NCI-H82 (cell line): Measurements from ENCODE around the gene RNF141.

Experiments used
- DNase-seq: peaks from one replicate; lab custom pipeline; 2025; lab: John Stamatoyannopoulos, UW

The RNF141 gene

GRCh38 chr11:10497371-10498021, 43.5 kb downstream of the RNF141 start:
- peak; percentile 53 for DNase-seq

GRCh38 chr11:10496296-10496936, 44.6 kb downstream of the RNF141 start:
- no peak for DNase-seq

GRCh38 chr11:10495464-10495786, 45.6 kb downstream of the RNF141 start:
- DNase-seq: no peak

GRCh38 chr11:10494636-10495463, 46.1 kb downstream of the RNF141 start:
- no peak for DNase-seq

GRCh38 chr11:10493041-10493663, 47.8 kb downstream of the RNF141 start:
- no peak for DNase-seq

GRCh38 chr11:10492084-10492483, 48.9 kb downstream of the RNF141 start:
- DNase-seq: no peak

- DNase-seq: no peak
Measured at GRCh38 chr11:10490398-10491241, 50.4 kb downstream of the RNF141 start.

- no peak for DNase-seq
Measured at GRCh38 chr11:10490032-10490397, 51.0 kb downstream of the RNF141 start.

GRCh38 chr11:10488934-10489691, 51.9 kb downstream of the RNF141 start:
- no peak for DNase-seq

GRCh38 chr11:10488121-10488933, 52.7 kb downstream of the RNF141 start:
- no peak for DNase-seq

- no peak for DNase-seq
Measured at GRCh38 chr11:10487002-10487647, 53.9 kb downstream of the RNF141 start.

- DNase-seq: no peak
Measured at GRCh38 chr11:10486161-10486840, 54.7 kb downstream of the RNF141 start.

- DNase-seq: no peak
Measured at GRCh38 chr11:10485646-10486045, 55.3 kb downstream of the RNF141 start.

GRCh38 chr11:10484461-10485180, 56.4 kb downstream of the RNF141 start:
- DNase-seq: no peak

GRCh38 chr11:10483584-10483983, 57.4 kb downstream of the RNF141 start:
- no peak for DNase-seq

- no peak for DNase-seq
Measured at GRCh38 chr11:10483174-10483573, 57.8 kb downstream of the RNF141 start.

GRCh38 chr11:10481560-10482349, 59.2 kb downstream of the RNF141 start:
- no peak for DNase-seq

GRCh38 chr11:10480760-10481159, 60.2 kb downstream of the RNF141 start:
- DNase-seq: no peak
